Neural progenitor cell (in vitro differentiated cells): ENCODE measurements around the gene TRAPPC11.
"Not testable (repeated sequence)": the region's sequence is repeated elsewhere in the genome, so short reads cannot be mapped to it uniquely, and the experiment has no call there.

Experiments
- CTCF ChIP-seq: fragments of 200-600 bp; sonication (generic); IDR thresholded peaks from 2 replicates; pipeline ENCODE4 v1.5.1; 2017; ENCODE audit warnings: antibody characterized with exemption, mild to moderate bottlenecking
- EZH2 ChIP-seq: fragments of 200-600 bp; sonication (generic); IDR thresholded peaks from 2 replicates; pipeline ENCODE4 v1.6.1; 2017; ENCODE audit warnings: antibody characterized with exemption, mild to moderate bottlenecking, moderate library complexity

DNA sequence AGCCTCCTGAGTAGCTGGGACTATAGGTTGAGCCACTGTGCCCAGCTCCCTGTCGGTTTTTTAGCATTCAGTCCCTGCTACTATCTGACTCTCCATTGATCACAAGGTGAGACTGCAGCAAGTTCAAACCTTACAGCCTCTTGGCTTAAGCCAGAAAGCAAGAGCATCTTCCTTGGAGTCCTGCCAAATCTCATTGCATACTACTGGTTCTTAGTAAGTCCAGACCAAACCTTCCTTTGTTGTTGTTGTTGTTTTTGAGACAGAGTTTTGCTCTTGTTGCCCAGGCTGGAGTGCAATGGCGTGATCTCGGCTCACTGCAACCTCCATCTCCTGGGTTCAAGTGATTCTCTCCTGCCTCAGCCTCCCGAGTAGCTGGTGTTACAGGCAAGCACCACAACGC, 31.8 kb upstream of the TRAPPC11 start:
- TF ChIP-seq CTCF, EZH2: not testable (repeated sequence)
